Bronchial epithelial cell (primary cell): ENCODE results near the gene TNPO3. TPM values are rescaled to one million over a fixed set of nuclear protein-coding genes. Genes with fewer than 3 reads are reported as not detected.

Experiments
- DNase-seq: peaks from one replicate; pipeline ENCODE4 v3.0.0-alpha.2; 2010; ENCODE audit warnings: low read depth
- FAIRE-seq: peaks from 2 replicates; lab custom pipeline; 2011; peaks lifted over from hg19 to GRCh38; lab: Jason Lieb, UNC
- H3K27me3 ChIP-seq: 2 replicates; pipeline ENCODE4 v1.5.1; 2011; ENCODE audit warnings: low read length; ENCODE audit not compliant: control insufficient read depth, insufficient read depth
- H3K36me3 ChIP-seq: 2 replicates; pipeline ENCODE4 v1.5.1; 2011; ENCODE audit warnings: low read length; ENCODE audit not compliant: control insufficient read depth, insufficient read depth
- H3K4me3 ChIP-seq: 2 replicates; pipeline ENCODE4 v1.5.1; 2011; ENCODE audit warnings: mild to moderate bottlenecking, low read depth, low read length, control low read depth
- total RNA-seq: library from RNA; depleted of rRNA; stranded (reverse); fragments of >200 nt; gene quantifications from 2 replicates; pipeline ENCODE4 v1.2.1, GENCODE V29; 2014
- TF ChIP-seq, protein P1 (sequence below): IDR thresholded peaks from 2 replicates; pipeline ENCODE4 v1.5.1; 2011; ENCODE audit warnings: mild to moderate bottlenecking, moderate library complexity, low read length, control low read depth, inconsistent platforms; ENCODE audit not compliant: insufficient read depth, severe bottlenecking

The TNPO3 gene
- total RNA-seq, 1 donor from 2014 or later, result 62.9 TPM

- TF ChIP-seq, protein P1, sequence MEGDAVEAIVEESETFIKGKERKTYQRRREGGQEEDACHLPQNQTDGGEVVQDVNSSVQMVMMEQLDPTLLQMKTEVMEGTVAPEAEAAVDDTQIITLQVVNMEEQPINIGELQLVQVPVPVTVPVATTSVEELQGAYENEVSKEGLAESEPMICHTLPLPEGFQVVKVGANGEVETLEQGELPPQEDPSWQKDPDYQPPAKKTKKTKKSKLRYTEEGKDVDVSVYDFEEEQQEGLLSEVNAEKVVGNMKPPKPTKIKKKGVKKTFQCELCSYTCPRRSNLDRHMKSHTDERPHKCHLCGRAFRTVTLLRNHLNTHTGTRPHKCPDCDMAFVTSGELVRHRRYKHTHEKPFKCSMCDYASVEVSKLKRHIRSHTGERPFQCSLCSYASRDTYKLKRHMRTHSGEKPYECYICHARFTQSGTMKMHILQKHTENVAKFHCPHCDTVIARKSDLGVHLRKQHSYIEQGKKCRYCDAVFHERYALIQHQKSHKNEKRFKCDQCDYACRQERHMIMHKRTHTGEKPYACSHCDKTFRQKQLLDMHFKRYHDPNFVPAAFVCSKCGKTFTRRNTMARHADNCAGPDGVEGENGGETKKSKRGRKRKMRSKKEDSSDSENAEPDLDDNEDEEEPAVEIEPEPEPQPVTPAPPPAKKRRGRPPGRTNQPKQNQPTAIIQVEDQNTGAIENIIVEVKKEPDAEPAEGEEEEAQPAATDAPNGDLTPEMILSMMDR, result no peak
- Histone ChIP-seq H3K27me3 (no peaks in the 10 kb centered on the region), H3K36me3 (peaks cover 1% of the 10 kb centered on the region), H3K4me3 (no peak overlapping the region)
- DNase-seq, result no peak
- no peak for FAIRE-seq
These were observed 112.9 kb downstream of the TNPO3 start for GRCh38 chr7:128941946-128942526.

DNA sequence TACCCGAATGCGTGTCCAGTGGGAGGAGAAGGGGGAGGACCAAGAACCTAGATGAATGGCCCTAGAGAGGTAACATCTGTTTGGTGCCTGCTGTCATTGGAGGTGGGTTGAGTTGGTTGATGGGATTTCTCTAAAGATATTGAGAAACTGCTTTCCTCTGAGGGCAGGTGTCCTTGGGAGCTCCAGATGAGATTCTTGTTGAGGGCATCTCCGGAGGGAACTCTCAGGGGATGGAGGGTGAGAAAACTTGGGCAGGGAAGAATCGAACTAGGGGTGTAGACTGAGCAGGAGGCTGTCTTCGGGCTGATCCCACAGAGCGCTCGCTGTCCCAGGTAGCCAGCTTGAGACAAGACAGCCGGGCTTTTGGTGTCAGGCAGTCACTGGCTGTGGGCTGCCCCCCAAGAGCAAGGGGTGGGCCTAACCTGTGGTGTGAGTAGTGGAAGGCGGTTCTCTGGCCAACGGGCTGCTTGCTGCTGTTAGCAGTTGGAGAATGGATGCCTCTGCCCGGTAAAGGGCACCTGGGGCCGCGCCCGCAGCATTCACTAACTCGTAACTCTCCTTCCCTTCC lies 113.5 kb downstream of the TNPO3 start:
- TF ChIP-seq, protein P1, result no peak
- H3K4me3 ChIP-seq, result no peak overlapping the region
- peaks cover 1% of the 10 kb centered on the region for H3K36me3 ChIP-seq
- no peak for FAIRE-seq
- H3K27me3 ChIP-seq, result no peaks in the 10 kb centered on the region
- DNase-seq, result no peak

DNA sequence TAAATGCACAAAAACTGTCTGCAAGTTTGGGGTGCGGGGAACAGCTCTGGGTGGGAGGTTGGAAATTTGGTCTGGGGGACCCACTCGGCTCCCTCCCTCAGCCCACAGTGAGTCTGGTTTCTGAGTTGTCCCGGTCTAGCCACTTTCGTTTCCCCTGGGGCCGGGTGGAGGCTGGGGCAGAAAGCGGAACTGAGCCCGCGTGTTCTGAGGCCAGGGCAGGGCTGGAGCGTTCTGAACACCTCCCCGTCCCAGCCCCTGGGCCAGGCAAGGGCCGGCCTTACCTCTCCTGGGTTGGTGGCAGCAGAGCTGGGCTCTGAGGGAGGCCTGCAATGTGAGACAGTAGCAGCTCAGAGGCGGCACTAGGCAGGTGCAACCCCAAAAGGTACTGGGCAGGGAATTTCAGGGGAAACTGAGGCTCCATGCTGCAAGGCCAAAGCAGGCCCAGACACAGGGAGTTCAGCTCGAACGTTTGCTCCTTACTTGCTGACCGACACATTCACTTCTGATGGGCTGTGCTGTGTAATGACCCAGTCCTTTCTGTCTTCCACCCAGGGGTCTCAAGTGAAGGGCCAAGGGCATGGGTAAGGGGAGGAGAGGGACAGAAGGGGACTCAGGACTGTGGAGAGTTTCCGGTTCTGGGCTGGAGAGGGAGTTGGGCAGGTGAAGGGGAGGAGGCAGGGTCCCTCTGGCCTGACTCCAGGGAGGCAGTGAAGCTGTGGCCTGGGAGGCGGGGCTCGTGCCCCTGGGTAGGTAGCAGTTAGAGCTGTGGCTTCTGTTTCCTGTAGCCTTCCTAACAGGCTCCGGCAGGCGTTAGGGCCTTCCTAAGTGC lies 114.2 kb downstream of the TNPO3 start:
- Histone ChIP-seq H3K36me3 (no peaks in the 10 kb centered on the region), H3K4me3 (no peak overlapping the region), H3K27me3 (no peaks in the 10 kb centered on the region)
- no peak for DNase-seq
- FAIRE-seq, result no peak
- TF ChIP-seq, protein P1, result no peak

- DNase-seq, result no peak
These were observed 115.0 kb downstream of the TNPO3 start for GRCh38 chr7:128939861-128940410.

GRCh38 chr7:128939075-128939860 lies 115.6 kb downstream of the TNPO3 start:
- H3K36me3 ChIP-seq, result no peaks in the 10 kb centered on the region
- no peaks in the 10 kb centered on the region for H3K27me3 ChIP-seq
- TF ChIP-seq, protein P1, result no peak
- no peak overlapping the region for H3K4me3 ChIP-seq
- FAIRE-seq (no peak), DNase-seq (no peak)

More at GRCh38 chr7:128939861-128940410, 115.0 kb downstream of the TNPO3 start:
- TF ChIP-seq, protein P1, result no peak
- FAIRE-seq, result no peak
- no peaks in the 10 kb centered on the region for H3K36me3 ChIP-seq
- no peak overlapping the region for H3K4me3 ChIP-seq
- H3K27me3 ChIP-seq, result no peaks in the 10 kb centered on the region
